ENCODE data around the gene AGK.
"Not testable (repeated sequence)": the region's sequence is repeated elsewhere in the genome, so short reads cannot be mapped to it uniquely, and the experiment has no call there.

AGK gene

DNA sequence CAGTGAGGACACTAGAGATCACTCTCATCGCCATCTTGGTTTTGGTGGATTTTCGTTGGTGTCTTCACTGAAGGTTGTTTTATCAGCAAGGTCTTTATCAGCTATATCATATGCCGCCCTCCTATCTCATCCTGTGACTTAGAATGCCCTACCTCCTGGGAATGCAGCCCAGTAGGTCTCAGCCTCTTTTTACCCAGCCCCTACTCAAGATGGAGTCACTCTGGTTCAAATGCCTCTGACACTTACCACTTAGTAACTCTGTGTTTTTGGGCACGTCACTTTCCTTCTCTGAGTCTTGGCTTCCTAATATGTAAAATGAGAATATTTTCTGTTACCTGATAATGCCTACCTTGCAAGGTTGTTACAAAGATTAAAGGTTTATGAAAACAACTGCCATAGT, 37.7 kb downstream of the AGK start:
- no peak for DNase-seq

DNA sequence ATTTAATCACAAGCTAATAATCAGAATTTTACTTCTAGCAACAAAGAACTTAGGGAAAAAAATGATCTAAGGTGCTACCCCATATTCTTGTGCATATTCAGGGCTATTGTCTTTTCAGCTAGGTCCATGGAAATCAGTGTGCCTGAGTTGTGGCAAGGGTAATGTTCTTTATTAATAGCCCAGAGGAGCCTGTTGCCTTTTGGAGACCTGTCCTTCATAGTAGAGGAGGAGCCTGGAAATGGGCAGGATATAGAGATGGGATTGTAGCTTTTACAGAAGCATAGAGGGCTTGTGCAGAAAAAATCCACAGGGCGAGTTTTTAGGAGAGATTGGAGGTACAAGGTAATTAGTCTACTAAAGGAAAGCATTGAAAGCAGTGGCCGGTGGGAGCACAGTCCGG, 38.9 kb downstream of the AGK start:
- no peak for DNase-seq

DNA sequence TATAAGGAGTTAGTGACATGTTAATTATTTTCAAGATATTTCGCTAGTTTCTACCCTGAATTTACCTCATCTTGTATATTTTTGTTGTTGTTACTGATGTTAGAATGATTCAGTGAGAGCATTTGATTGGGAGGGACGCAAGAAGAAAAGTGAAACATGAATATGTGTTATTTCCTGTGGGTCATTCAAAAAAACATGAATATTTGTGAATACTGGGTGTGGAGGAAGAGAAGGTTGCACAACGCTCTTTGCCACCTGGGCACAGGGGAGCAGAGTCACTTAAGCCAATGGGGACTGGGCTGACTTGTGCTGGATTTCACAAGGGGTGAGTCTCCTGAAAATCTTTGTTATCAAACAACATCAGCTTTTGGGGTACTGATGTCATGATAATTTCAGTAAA, 39.5 kb downstream of the AGK start:
- DNase-seq, result peak; percentile 9

DNA sequence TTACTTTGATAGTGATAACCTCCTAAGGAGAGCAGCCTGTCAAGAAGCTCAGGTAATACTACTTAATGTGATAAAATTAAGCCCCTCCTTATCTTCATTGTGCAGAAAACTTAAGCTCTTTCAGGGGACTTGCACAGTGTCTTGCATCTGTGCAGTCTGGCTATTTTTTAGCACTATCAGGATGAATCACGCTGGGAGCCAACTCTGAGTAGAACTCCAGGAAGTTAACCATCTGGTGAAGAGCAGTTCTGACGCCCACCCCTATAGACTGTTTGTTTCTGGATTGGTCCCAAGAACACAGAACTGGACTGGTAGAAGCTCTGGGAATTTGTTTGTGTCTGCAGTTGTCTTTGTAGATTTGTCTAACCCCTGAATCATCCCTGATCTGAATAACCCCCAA, 41.9 kb downstream of the AGK start:
- DNase-seq, result no peak

DNA sequence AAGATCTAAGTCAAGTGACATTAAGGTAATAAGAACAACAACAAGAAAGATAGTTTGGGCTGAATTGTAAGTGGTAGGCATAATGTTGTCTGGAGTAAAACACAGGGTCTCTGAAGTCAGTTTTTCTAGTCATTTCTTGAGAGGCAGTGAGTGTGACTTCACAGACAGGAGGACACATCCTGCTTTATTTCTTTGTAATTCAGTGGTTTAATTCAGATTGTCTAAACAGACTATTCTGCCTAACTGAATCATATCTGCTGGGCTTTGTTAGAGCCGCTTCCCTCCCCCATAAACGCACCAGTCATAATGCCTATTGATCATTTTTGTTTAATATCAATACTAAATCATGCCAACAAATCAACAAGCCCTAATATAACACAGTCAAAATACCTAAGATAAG, 46.8 kb downstream of the AGK start:
- DNase-seq, result no peak

DNA sequence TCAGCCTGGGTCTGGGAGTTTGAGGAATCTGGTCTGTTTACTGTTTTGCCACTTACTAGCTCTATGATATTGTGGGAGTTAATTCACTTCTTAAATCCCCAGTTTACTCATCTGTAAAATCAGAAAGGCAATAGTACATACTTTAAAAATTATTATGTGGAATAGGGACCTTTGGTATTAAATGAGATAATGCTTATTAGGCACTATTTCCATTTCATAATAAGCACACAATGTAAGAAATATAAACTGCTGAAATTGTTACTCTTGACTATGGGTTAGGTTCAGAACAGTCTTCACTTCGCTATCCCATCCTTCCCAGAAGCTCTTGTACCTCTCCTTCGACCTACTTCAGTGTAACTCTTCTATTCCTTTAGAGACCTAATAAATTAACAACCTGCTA, 47.2 kb downstream of the AGK start:
- DNase-seq, result no peak

DNA sequence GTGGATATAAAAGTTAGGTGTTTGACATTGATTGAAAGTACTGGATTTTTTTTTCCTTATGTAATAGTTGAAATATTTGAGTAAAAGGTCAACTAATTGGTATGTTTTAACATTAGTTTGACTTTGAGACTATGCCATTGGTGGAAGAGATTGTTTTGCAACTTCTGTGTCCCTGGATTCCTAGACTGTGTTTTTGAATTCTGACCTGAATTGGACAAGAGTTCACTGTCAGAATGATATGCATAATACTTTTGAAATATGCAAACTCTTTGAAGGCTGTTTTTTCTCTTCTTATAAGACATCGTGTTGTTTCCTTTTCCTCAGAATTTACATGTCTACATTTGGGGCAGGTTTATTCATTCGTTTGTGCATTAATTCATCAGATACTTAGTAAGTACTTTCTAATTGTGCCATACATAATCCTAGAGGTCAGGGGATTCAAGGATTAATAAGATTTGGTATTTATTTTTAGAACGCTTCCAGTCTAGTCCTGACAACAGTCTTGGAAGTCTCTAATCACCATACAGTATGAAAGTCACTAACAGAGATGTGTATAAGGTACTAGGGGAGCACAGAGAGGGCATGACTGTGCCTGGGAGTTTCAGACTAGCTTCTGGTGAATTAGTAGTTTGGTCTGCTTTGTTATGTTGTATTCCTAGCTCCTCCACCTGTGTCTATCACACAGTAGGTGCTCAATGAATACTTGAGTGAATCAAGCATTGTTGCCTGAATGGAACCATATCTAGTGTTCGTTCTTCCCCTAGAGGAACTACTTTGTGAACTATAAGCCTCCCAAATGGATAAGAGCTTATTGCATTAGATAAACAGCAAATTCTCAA, 49.2 kb downstream of the AGK start:
- no peak for DNase-seq

DNA sequence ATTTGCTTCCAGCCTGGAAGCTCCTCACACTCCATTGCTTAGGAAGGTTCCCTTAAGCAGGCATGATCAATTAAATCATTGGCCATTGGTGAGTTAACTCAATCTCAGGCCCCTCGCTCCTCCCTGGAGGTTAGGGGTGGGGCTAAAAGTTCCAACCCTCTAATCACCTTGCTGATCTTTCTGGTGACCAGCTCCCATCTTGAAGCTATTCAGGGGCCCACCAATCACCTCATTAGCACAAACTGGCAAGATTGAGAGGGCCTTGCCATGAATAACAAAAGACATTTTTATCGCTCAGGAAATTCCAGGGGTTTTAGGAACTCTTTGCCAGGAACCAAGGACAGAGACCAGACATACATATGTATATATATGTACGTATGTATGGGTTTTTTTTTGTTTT, 58.4 kb downstream of the AGK start:
- no peak for DNase-seq

DNA sequence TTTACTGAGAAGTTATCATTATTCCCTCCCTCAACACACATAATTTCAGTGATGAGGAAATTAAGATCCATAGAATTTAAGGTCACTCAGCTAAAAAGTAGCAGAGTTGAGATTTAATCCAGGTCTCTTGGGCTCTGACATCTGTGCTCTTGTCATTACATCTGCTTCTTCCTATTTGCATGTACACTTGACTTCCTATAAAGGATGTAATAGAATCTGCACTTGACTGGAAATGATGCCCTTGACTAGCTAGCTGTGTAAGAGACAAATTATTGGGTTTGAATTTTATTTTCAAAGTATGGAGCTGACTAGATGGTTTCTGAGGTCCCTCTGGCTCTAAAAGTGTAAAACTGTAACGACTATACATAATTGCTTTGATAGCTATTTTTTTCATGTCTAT, 59.5 kb downstream of the AGK start:
- DNase-seq, result no peak

DNA sequence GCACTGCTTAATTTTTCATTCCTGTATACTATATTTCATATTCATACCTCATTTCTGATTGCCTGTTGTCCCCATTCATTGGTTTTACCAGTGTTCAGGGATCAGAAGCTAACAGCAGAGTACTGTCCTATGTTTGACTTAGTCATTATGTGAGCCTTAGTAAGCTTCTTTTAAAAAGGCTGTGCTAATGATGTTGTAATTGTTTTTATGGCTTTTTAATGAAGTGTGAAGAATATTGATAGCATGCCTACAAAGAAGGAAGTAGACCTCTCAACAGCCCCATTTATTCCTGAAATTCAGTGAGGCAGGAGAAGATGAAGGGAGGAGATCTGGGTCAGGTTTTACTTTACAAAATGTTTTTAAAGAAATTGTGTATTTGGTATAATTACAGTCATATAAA, 61.7 kb downstream of the AGK start:
- DNase-seq, result no peak

DNA sequence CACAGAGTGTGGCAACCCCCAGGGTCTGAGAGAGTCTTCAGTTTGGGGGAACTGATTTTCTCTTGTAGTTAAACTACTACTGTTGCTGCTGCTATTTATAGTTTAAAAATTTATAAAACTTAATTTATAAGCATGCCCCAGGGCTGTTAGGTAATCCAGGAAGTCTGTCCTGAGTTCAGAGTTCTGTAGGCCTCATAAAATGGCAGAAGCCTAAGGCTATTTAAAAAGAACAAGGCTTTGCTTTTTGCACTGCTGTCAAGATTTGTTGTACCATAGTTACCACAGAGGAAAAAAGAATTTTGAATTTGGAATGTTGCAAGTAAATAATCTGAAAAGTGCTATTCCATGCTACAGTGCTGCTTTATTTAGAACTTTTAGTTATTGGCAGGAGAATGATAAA, 66.1 kb downstream of the AGK start:
- no peak for DNase-seq

DNA sequence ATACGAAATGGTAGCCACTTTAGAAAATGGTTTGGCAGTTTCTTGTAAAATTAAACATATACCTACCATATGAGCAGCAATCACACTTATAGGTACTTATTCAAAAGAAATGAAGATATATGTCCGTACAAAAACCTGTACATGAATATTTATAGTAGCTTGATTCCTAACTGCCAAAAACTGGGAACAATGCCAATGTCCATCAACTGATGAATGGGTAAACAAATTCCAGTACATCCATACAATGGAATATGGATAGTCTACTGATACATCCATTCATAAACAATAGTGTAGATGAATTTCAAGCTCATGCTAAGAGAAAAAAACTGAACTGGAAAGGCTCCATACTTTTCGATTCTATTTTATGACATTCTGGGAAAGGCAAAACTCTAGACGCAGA, 68.5 kb downstream of the AGK start:
- no peak for DNase-seq

DNA sequence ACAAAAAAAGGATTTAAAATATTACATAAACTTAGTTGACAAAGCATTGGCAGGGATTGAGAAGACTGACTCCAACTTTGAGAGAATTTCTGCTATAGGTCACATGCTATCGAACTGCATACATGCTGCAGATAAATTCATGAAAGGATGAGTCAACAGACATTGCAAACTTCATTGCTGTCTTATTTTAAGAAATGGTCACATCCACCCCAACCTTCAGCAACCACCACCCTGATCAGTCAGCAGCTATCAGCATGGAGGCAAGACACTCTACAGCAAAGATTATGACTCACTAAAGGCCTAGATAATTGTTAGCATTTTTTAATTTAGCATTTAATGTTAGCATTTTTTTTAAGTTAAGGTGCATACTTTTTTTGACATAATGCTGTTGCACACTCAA, 73.6 kb downstream of the AGK start:
- DNase-seq, result no peak

DNA sequence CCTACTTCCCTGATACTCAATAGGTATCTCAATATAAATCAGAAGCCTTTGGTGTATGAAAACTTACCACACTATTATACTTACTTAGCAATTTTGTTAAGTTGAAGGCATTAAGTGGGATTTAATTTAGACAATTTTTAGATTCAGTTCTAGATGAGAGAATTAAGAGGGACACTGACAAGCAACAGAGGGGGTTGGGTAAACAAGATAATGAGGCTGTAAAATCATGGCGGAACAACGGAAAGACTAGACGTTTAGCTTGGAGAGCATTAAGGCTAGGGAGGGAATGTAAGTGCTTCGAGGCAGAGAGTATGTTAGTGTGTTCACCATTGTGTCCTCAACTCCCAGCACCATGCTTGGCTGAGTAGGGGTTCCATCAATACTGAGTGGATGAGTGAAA, 79.4 kb downstream of the AGK start:
- DNase-seq, result no peak

DNA sequence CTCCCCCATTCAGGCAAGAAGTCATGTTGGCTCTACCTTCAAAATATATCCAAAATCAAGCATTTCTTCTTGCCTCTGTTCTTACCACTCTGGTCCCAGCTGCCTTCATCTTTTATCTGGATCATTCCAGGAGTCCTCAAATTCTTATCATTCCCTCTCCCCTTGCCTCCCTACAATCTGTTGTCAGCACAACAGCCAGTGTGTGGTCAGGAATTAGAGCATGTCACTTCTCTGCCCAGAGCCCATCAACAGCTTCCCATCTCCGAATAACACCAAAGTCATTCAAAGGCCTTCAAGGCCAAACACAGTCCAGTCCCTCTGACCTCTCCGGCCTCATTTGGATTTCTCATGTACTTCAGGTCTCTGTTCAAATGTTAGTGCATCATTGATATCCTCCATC, 80.3 kb downstream of the AGK start:
- no peak for DNase-seq

DNA sequence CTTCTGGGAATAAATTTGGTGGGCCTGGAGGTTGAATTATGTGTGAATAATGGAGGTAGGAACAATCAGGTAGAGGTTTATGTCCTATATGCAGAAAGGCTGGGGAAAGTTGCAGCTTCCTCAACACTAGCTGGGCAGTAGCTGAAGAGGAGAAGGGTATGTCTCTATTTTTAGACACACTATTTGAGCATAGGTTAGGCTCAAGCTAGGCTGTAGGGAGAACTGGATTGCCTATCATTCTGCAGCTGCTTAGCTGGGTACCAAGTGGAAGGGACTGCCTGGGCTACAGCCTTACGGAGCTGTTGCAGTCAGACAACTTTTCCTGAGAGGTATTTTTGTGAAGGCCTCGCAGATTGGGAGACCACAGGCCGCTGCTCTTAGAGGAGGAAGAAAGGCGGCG, 82.9 kb downstream of the AGK start:
- no peak for DNase-seq

DNA sequence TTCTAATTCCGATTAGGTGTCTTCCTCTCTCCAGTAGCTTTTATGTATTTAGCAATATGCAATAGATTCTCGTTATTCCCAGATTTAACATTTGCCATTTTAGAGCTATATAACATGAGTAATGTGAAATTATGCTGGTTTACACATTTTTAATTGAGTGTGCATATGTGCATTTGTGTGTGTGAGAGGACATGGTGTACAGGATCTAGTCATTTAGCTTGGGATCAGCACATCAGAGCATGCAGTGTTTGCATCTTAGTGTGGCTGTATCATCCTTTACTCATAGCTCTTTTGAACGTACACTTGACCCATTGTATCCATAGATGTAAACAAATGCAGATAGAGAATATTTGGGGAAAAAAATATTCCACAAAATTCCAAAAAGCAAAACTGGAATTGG, 84.8 kb downstream of the AGK start:
- DNase-seq, result no peak

DNA sequence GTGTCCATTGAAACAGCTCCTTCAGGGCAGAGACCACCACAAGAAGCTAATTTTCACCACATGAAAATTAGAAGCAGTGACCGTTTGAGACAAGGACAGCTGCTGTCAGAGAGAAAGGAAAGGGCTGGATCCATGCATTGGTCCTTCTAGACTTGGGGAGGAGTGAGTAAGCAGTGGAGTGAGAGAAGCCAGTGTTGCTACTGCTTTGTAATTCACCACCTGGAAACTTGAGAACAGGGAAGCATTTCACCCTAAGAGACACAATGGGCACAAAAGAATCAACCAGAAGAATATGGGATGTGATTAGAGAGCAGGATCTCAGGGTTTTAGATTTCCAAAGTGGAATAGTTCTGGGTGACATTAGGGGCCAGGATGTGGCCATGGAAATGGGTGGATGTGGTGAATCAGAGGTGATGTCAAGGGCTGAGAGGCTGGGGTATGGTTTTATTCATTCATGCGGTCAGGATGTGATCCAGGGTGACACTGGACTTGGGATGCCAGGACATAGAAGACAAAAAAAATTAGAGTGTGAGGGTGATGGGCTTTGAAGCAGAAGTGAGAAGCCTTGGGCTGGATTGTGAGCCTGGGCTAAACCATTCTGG, 89.1 kb downstream of the AGK start:
- no peak for DNase-seq

DNA sequence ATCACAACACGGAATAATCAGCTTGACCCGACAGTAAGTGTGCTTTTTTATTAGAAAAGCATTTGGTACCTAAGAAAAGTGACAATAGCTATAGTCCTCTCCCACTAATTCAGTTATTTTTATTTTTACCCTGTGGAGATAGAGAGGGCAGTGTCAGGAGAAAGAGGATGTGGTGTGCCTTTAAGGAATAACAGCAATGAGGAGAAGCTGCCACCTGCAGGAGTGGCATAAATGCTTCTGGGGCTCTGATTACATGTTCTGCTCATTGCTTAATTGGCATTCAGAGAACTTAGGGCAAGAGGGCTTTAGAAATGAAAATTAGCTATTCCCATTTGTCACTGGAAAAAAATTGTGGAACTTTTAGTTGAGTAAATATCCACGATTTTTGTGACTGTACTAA, 90.7 kb downstream of the AGK start:
- DNase-seq, result no peak

DNA sequence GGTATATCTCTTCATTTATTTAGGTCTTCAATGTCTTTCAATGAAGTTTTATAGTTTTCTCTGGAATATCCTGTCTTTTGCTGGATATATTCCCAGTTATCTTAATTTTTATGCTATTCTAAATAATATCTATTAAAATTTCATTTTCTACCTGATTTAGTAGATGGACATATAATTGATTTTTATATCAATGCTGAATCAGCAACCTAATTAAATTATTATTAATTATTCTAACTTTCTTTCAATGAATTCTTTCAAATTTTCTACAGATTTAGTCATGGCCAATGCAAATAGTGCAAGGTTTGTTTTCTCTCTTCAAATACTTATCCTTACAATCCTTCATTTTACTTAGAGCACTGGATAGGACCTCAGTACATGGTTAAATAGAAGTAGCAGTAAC, 94.0 kb downstream of the AGK start:
- no peak for DNase-seq

DNA sequence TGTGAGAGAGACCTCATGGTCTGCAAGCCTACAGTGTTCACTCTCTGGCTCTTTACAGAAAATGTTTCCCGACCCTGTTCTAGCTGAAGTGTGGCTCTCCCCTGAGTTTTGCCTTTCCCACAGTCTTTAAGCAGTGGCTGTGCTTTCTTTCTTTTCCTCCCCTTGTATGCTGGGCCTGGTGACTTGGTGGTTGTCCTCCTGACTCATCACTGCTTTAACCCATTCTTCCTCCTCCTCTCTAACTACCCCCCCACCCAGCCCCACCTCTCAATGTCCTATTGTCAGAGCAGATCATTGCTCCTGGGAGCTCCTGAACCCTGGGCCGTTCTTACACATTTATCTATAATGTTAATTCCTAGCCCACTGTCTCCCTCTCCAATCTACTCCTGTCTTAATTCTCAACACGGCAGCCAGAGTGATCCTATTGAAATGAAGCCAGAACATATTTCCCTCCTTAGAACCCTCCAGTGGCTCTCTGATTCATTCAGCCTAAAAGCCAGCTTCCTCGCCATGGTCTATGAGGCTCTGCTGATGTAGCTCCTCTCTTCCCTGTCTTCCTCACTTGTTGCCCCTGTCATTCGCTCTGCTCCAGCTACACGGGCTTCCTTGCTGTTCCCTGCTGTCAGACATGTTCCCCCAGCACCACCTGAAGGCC, 95.7 kb downstream of the AGK start:
- no peak for DNase-seq

DNA sequence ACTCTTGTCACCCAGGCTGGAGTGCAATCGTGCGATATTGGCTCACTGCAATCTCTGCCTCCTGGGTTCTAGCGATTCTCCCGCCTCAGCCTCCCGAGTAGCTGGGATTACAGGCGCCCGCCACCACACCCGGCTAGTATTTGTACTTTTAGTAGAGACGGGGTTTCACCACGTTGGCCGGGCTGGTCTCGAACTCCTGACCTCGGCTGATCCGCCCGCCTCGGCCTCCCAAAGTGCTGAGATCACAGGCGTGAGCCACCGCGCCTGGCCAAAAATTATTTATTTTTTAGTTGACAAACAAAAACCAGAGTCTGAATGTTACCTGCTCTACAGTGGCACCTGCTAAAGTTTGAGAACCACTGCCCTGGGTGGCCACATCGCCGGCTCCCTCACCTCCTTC, 96.5 kb downstream of the AGK start:
- not testable (repeated sequence) for DNase-seq

DNA sequence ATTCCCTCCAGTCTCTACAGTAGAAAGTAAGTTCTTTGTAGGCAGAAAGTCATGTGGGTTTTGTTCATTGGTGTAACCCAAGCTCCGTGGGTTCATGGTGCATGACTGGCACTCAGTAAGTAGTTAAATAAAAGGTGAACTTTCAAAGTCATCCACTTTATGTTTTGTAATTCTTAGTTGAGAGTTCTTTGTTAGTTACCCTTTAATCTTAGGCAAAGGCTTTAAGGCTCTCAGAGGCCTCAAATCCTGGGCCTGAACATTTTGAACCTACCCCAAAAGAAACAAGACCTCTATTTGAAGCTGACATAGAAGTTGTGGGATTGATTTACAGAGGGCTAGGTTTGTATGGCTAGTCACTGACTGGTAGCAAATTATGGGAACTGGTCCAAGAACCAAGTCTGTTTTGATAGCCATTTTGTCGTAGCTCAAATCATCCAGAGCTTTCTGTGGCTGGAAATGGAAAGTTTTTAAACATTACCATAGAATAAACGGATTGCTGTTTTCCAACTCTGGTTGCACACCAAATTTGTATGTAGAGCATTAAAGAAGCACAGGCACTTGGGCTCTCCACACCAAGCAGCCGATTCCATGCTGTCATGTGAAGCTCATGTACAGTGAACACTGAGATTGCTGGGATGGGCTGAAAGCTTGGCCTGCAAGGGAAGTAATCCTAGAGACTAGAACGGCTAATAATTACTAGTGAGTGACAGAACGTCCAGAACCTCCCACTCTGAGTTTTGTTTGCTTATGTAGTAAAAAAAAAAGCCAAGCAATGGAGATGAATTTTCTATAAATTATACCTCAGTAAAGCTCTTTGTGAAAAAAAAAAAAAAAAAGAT, 97.3 kb downstream of the AGK start:
- DNase-seq, result no peak

Measured in CD4-positive, alpha-beta T cell treated with Interleukin-4 for 4 hours (primary cell).